Measurements from ENCODE around the gene ZNF670.

The ZNF670 gene

GRCh38 chr1:247096544-247096943 lies 17.9 kb upstream of the ZNF670 start:
- no peak for DNase-seq
- H3K9me3 ChIP-seq (ENCODE audit: control extremely low read depth in 1 of 5, control insufficient read depth in 4 of 5, insufficient read depth in 2 of 5, low read depth in 1 of 5, low read length in 4 of 5) = peaks cover 11 to 56% (median 30%) of the 10 kb centered on the region in 5 experiments
- 95% methylated on average over 5 of the region's 5 CpGs for WGBS (ENCODE audit: insufficient coverage)
- no peak overlapping the region for H3K4me3 ChIP-seq (ENCODE audit: control insufficient read depth in 1 of 7, extremely low read depth in 1 of 7, insufficient read depth in 4 of 7, low read depth in 2 of 7, low read length in 6 of 7)
- ChIA-PET POLR2A (no interaction called here), CTCF (no interaction called here)
- no peaks in the 10 kb centered on the region for H3K4me1 ChIP-seq (ENCODE audit: control extremely low read depth in 1 of 4, control insufficient read depth in 4 of 4, insufficient read depth in 4 of 4, low read length in 3 of 4)
- H3K36me3 ChIP-seq (ENCODE audit: control insufficient read depth in 4 of 4, insufficient read depth in 4 of 4, low read length in 3 of 4) = peaks cover 26 to 46% (median 35%) of the 10 kb centered on the region in 4 experiments
- H3K27me3 ChIP-seq (replicated peaks in 2 of 5; ENCODE audit: control insufficient read depth in 4 of 5, insufficient read depth in 5 of 5, low read length in 4 of 5) = no peaks in the 10 kb centered on the region
- H3K27ac ChIP-seq (ENCODE audit: insufficient read depth in 1 of 2, low read depth in 1 of 2, low read length in 2 of 2, poor library complexity in 1 of 2, severe bottlenecking in 2 of 2) = no peak overlapping the region

- Histone ChIP-seq H3K4me3 (ENCODE audit: control insufficient read depth in 1 of 7, extremely low read depth in 1 of 7, insufficient read depth in 4 of 7, low read depth in 2 of 7, low read length in 6 of 7) (no peak overlapping the region), H3K9me3 (ENCODE audit: control extremely low read depth in 1 of 5, control insufficient read depth in 4 of 5, insufficient read depth in 2 of 5, low read depth in 1 of 5, low read length in 4 of 5) (peaks cover 9 to 52% (median 28%) of the 10 kb centered on the region in 5 experiments), H3K4me1 (ENCODE audit: control extremely low read depth in 1 of 4, control insufficient read depth in 4 of 4, insufficient read depth in 4 of 4, low read length in 3 of 4) (no peaks in the 10 kb centered on the region), H3K36me3 (ENCODE audit: control insufficient read depth in 4 of 4, insufficient read depth in 4 of 4, low read length in 3 of 4) (peaks cover 22 to 42% (median 31%) of the 10 kb centered on the region in 4 experiments), H3K27me3 (replicated peaks in 2 of 5; ENCODE audit: control insufficient read depth in 4 of 5, insufficient read depth in 5 of 5, low read length in 4 of 5) (no peaks in the 10 kb centered on the region), H3K27ac (ENCODE audit: insufficient read depth in 1 of 2, low read depth in 1 of 2, low read length in 2 of 2, poor library complexity in 1 of 2, severe bottlenecking in 2 of 2) (no peak overlapping the region)
- DNase-seq = no peak
- ChIA-PET CTCF (no interaction called here), POLR2A (no interaction called here)
- 100% methylated on average over 3 of the region's 3 CpGs for WGBS (ENCODE audit: insufficient coverage)
These were observed 17.5 kb upstream of the ZNF670 start for GRCh38 chr1:247096112-247096511.

- Histone ChIP-seq H3K27me3 (replicated peaks in 2 of 5; ENCODE audit: control insufficient read depth in 4 of 5, insufficient read depth in 5 of 5, low read length in 4 of 5) (no peaks in the 10 kb centered on the region), H3K27ac (ENCODE audit: insufficient read depth in 1 of 2, low read depth in 1 of 2, low read length in 2 of 2, poor library complexity in 1 of 2, severe bottlenecking in 2 of 2) (no peak overlapping the region), H3K4me1 (ENCODE audit: control extremely low read depth in 1 of 4, control insufficient read depth in 4 of 4, insufficient read depth in 4 of 4, low read length in 3 of 4) (no peaks in the 10 kb centered on the region), H3K36me3 (ENCODE audit: control insufficient read depth in 4 of 4, insufficient read depth in 4 of 4, low read length in 3 of 4) (no peaks in the 10 kb centered on the region), H3K9me3 (ENCODE audit: control extremely low read depth in 1 of 5, control insufficient read depth in 4 of 5, insufficient read depth in 2 of 5, low read depth in 1 of 5, low read length in 4 of 5) (peaks cover 0 to 7% (median 5%) of the 10 kb centered on the region in 5 experiments), H3K4me3 (ENCODE audit: control insufficient read depth in 1 of 7, extremely low read depth in 1 of 7, insufficient read depth in 4 of 7, low read depth in 2 of 7, low read length in 6 of 7) (no peak overlapping the region)
- no peak for DNase-seq
- POLR2A ChIA-PET = no interaction called here
- CTCF ChIA-PET = no interaction called here
- WGBS (ENCODE audit: insufficient coverage) = 98% methylated on average over 12 of the region's 14 CpGs
These were observed 11.8 kb upstream of the ZNF670 start for GRCh38 chr1:247090455-247090854.

GRCh38 chr1:247089616-247090375 lies 11.2 kb upstream of the ZNF670 start:
- DNase-seq = no peak
- POLR2A ChIA-PET = no interaction called here
- H3K27me3 ChIP-seq (replicated peaks in 2 of 5; ENCODE audit: control insufficient read depth in 4 of 5, insufficient read depth in 5 of 5, low read length in 4 of 5) = no peaks in the 10 kb centered on the region
- 95% methylated on average over 14 of the region's 17 CpGs for WGBS (ENCODE audit: insufficient coverage)
- no peak overlapping the region for H3K27ac ChIP-seq (ENCODE audit: insufficient read depth in 1 of 2, low read depth in 1 of 2, low read length in 2 of 2, poor library complexity in 1 of 2, severe bottlenecking in 2 of 2)
- no peaks in the 10 kb centered on the region for H3K36me3 ChIP-seq (ENCODE audit: control insufficient read depth in 4 of 4, insufficient read depth in 4 of 4, low read length in 3 of 4)
- H3K9me3 ChIP-seq (ENCODE audit: control extremely low read depth in 1 of 5, control insufficient read depth in 4 of 5, insufficient read depth in 2 of 5, low read depth in 1 of 5, low read length in 4 of 5) = peaks cover 0 to 5% (median 4%) of the 10 kb centered on the region in 5 experiments
- CTCF ChIA-PET = no interaction called here
- H3K4me1 ChIP-seq (ENCODE audit: control extremely low read depth in 1 of 4, control insufficient read depth in 4 of 4, insufficient read depth in 4 of 4, low read length in 3 of 4) = no peaks in the 10 kb centered on the region
- no peak overlapping the region for H3K4me3 ChIP-seq (ENCODE audit: control insufficient read depth in 1 of 7, extremely low read depth in 1 of 7, insufficient read depth in 4 of 7, low read depth in 2 of 7, low read length in 6 of 7)

- no peaks in the 10 kb centered on the region for H3K36me3 ChIP-seq (ENCODE audit: control insufficient read depth in 4 of 4, insufficient read depth in 4 of 4, low read length in 3 of 4)
- peaks cover 0 to 1% (median under 1%) of the 10 kb centered on the region in 5 experiments for H3K9me3 ChIP-seq (ENCODE audit: control extremely low read depth in 1 of 5, control insufficient read depth in 4 of 5, insufficient read depth in 2 of 5, low read depth in 1 of 5, low read length in 4 of 5)
- no peaks in the 10 kb centered on the region for H3K4me1 ChIP-seq (ENCODE audit: control extremely low read depth in 1 of 4, control insufficient read depth in 4 of 4, insufficient read depth in 4 of 4, low read length in 3 of 4)
- no peak overlapping the region for H3K27ac ChIP-seq (ENCODE audit: insufficient read depth in 1 of 2, low read depth in 1 of 2, low read length in 2 of 2, poor library complexity in 1 of 2, severe bottlenecking in 2 of 2)
- no peak overlapping the region for H3K4me3 ChIP-seq (ENCODE audit: control insufficient read depth in 1 of 7, extremely low read depth in 1 of 7, insufficient read depth in 4 of 7, low read depth in 2 of 7, low read length in 6 of 7)
- no peak for DNase-seq
- H3K27me3 ChIP-seq (replicated peaks in 2 of 5; ENCODE audit: control insufficient read depth in 4 of 5, insufficient read depth in 5 of 5, low read length in 4 of 5) = no peaks in the 10 kb centered on the region
- 93% methylated on average over 4 of the region's 4 CpGs for WGBS (ENCODE audit: insufficient coverage)
- CTCF ChIA-PET = interaction anchor here (0.6 to 1.8 kb wide), 2 partner anchors 10 to 122 kb away, joined by 3 to 6 read pairs; partner anchors contain the start of gene ZNF670
- POLR2A ChIA-PET = no interaction called here
These were observed 10.4 kb upstream of the ZNF670 start for GRCh38 chr1:247088967-247089366.

GRCh38 chr1:247087256-247087655 lies 8.6 kb upstream of the ZNF670 start:
- no peak for DNase-seq
- ChIA-PET CTCF (interaction anchor here (1.8 kb wide), 1 partner anchor 8 kb away, joined by 6 read pairs; the partner anchor contains the start of gene ZNF670), POLR2A (no interaction called here)
- Histone ChIP-seq H3K27ac (ENCODE audit: insufficient read depth in 1 of 2, low read depth in 1 of 2, low read length in 2 of 2, poor library complexity in 1 of 2, severe bottlenecking in 2 of 2) (no peak overlapping the region), H3K27me3 (replicated peaks in 2 of 5; ENCODE audit: control insufficient read depth in 4 of 5, insufficient read depth in 5 of 5, low read length in 4 of 5) (no peaks in the 10 kb centered on the region), H3K4me3 (ENCODE audit: control insufficient read depth in 1 of 7, extremely low read depth in 1 of 7, insufficient read depth in 4 of 7, low read depth in 2 of 7, low read length in 6 of 7) (no peak overlapping the region), H3K9me3 (ENCODE audit: control extremely low read depth in 1 of 5, control insufficient read depth in 4 of 5, insufficient read depth in 2 of 5, low read depth in 1 of 5, low read length in 4 of 5) (no peaks in the 10 kb centered on the region), H3K4me1 (ENCODE audit: control extremely low read depth in 1 of 4, control insufficient read depth in 4 of 4, insufficient read depth in 4 of 4, low read length in 3 of 4) (no peaks in the 10 kb centered on the region), H3K36me3 (ENCODE audit: control insufficient read depth in 4 of 4, insufficient read depth in 4 of 4, low read length in 3 of 4) (no peaks in the 10 kb centered on the region)
- 95% methylated on average over 1 of the region's 1 CpG for WGBS (ENCODE audit: insufficient coverage)

GRCh38 chr1:247085310-247085709 lies 6.7 kb upstream of the ZNF670 start:
- WGBS (ENCODE audit: insufficient coverage) = 98% methylated on average over 7 of the region's 8 CpGs
- ChIA-PET CTCF (no interaction called here), POLR2A (no interaction called here)
- Histone ChIP-seq H3K9me3 (ENCODE audit: control extremely low read depth in 1 of 5, control insufficient read depth in 4 of 5, insufficient read depth in 2 of 5, low read depth in 1 of 5, low read length in 4 of 5) (no peaks in the 10 kb centered on the region), H3K36me3 (ENCODE audit: control insufficient read depth in 4 of 4, insufficient read depth in 4 of 4, low read length in 3 of 4) (no peaks in the 10 kb centered on the region), H3K4me3 (ENCODE audit: control insufficient read depth in 1 of 7, extremely low read depth in 1 of 7, insufficient read depth in 4 of 7, low read depth in 2 of 7, low read length in 6 of 7) (no peak overlapping the region), H3K4me1 (ENCODE audit: control extremely low read depth in 1 of 4, control insufficient read depth in 4 of 4, insufficient read depth in 4 of 4, low read length in 3 of 4) (no peaks in the 10 kb centered on the region), H3K27ac (ENCODE audit: insufficient read depth in 1 of 2, low read depth in 1 of 2, low read length in 2 of 2, poor library complexity in 1 of 2, severe bottlenecking in 2 of 2) (no peak overlapping the region), H3K27me3 (replicated peaks in 2 of 5; ENCODE audit: control insufficient read depth in 4 of 5, insufficient read depth in 5 of 5, low read length in 4 of 5) (no peaks in the 10 kb centered on the region)
- DNase-seq = no peak

Measured in common myeloid progenitor, CD34-positive (primary cell).